Upper lobe of right lung (tissue), 1 donor: Measurements from ENCODE around the gene SENP2. TPM values are rescaled to one million over a fixed set of nuclear protein-coding genes. Genes with fewer than 3 reads are reported as not detected.

ENCODE experiments used
- ATAC-seq: fragments of 200-7000 bp; cut with Tn5 transposase; one replicate; pipeline ENCODE4 v1.9.1; 2020; ENCODE audit warnings: mild to moderate bottlenecking, moderate library complexity
- DNase-seq: peaks from one replicate; pipeline ENCODE4 v3.0.0-alpha.2; 2020
- H3K27ac ChIP-seq: fragments of 200-600 bp; one replicate; pipeline ENCODE4 v1.8.0; 2022
- H3K27me3 ChIP-seq: fragments of 200-600 bp; one replicate; pipeline ENCODE4 v1.8.0; 2022; ENCODE audit warnings: mild to moderate bottlenecking
- H3K36me3 ChIP-seq: fragments of 200-600 bp; one replicate; pipeline ENCODE4 v1.8.0; 2022
- H3K4me1 ChIP-seq: fragments of 200-600 bp; one replicate; pipeline ENCODE4 v1.8.0; 2022
- H3K4me3 ChIP-seq: fragments of 200-600 bp; one replicate; pipeline ENCODE4 v1.8.0; 2022; ENCODE audit warnings: mild to moderate bottlenecking
- H3K9me3 ChIP-seq: fragments of 200-600 bp; one replicate; pipeline ENCODE4 v1.8.0; 2022
- intact Hi-C: fragments of 100-400 bp; cut with DNase I; formaldehyde crosslinking; loops from one replicate; pipeline ENCODE4 v1.11.0; 2022
- total RNA-seq: library from RNA; stranded (reverse); fragmentation: NEBNext Ultra II Directional; extraction: Animal tissue kit (Norgen Biotek cat#: 25700); gene quantifications from one replicate; pipeline ENCODE4 v1.2.1, GENCODE V29; 2021
- TF ChIP-seq, protein P1 (sequence below): fragments of 200-600 bp; IDR thresholded peaks from one replicate; pipeline ENCODE4 v1.8.0; 2022; ENCODE audit warnings: antibody characterized with exemption
- donor health status: DM: no; HTN: yes; CAD: no; lungs with severe emphysema.

The SENP2 gene
- total RNA-seq, 1 donor from 2014 or later = 42.0 TPM

DNA sequence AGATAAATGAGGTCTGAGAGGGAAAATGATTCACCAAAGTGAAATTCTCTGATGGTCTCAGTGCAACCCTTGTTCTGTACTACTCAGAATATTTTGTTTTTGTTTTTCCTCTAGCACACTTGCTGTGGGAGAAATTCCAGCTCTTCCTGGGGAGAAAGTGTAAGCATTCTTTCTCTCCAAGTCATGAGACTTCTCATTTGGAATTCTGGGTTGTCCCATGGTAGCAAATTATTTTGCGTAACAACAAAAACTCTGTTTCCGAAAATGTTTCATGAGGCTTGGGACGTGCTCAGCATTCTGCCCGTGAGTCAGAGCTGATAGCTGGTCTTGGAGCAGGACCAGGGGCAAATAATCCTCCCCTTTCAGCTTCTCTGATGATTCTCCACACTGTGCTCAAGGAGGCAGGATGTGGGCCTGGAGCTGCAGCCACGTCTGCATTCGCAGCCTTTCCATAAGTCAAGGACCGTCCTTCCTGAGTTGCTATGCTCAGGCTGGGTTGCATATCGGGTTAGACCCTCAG, 70.3 kb downstream of the SENP2 start:
- intact Hi-C loops = no loop called here
- H3K36me3 ChIP-seq = no peaks in the 10 kb centered on the region

DNA sequence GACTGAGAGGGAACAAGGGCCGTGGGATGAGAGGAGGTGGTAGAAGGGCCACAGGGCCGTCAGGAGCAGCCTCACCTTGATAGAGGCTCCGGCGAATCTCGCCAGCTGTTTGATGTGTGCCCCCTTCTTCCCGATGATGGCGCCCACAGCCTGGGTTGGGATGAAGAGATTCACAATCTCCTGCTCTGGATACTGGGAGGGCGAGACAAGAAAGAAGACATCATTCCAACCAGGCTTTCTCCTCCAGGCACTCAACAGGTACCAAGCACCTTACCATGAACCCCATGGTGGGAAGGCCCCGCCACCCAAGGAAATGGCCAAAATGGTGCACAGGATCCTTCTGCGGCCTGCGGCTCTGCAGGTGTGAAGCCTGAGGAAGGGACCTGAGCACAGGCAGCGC, 71.1 kb downstream of the SENP2 start:
- intact Hi-C loops = no loop called here

More for the DNA sequence above, 70.3 kb downstream of the SENP2 start:
- Histone ChIP-seq H3K4me3 (no peak overlapping the region), H3K9me3 (no peaks in the 10 kb centered on the region), H3K4me1 (peaks cover 31% of the 10 kb centered on the region), H3K27me3 (no peaks in the 10 kb centered on the region), H3K27ac (peak overlapping the region; percentile 65)
- DNase-seq = no peak
- peak; percentile 8 for ATAC-seq
- TF ChIP-seq, protein P1, sequence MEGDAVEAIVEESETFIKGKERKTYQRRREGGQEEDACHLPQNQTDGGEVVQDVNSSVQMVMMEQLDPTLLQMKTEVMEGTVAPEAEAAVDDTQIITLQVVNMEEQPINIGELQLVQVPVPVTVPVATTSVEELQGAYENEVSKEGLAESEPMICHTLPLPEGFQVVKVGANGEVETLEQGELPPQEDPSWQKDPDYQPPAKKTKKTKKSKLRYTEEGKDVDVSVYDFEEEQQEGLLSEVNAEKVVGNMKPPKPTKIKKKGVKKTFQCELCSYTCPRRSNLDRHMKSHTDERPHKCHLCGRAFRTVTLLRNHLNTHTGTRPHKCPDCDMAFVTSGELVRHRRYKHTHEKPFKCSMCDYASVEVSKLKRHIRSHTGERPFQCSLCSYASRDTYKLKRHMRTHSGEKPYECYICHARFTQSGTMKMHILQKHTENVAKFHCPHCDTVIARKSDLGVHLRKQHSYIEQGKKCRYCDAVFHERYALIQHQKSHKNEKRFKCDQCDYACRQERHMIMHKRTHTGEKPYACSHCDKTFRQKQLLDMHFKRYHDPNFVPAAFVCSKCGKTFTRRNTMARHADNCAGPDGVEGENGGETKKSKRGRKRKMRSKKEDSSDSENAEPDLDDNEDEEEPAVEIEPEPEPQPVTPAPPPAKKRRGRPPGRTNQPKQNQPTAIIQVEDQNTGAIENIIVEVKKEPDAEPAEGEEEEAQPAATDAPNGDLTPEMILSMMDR = no peak

DNA sequence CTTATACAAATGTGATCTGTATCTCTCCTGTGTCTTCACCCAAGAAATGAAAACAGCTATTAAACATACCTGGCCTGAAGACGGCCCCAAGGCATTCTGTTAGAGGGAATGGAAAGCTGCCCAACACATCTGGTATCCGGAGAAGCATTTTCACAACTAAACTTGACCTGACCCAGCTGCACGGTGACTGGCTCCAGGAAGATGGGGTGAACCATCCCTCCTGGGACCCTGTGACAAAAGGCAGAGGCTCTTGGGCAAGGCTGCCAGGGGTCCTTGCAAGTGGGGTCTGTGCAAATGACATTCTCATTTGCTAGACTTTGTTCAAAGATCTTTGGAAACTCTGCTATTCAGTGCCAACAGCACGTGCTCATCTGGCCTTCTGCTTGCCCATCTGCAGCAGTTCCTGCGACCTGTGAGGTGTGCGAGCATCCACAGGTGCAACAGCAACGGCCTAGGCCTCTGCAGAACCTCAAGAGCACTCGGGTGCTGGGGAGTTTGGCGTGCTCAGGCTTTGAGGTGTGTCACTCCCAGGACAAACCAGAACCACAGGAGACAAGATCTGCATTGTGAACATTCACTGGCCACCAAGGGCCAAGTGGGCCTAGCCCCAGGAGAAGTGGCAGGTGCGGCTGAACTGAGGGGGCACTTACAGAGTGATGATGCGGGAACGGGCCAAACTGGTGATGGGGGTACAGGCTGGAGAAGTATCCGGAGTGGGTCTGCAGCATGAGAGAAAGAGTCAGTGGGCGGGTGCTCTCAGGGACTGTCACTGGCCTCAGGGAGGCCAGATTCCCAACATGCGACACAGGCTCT, 71.8 kb downstream of the SENP2 start:
- intact Hi-C loops = no loop called here
- Histone ChIP-seq H3K36me3 (no peaks in the 10 kb centered on the region), H3K27ac (peak overlapping the region; percentile 65), H3K27me3 (no peaks in the 10 kb centered on the region), H3K9me3 (no peaks in the 10 kb centered on the region), H3K4me1 (peaks cover 31% of the 10 kb centered on the region), H3K4me3 (no peak overlapping the region)
- no peak for ATAC-seq
- TF ChIP-seq, protein P1 = no peak
- no peak for DNase-seq

More for the DNA sequence above, 71.1 kb downstream of the SENP2 start:
- Histone ChIP-seq H3K27ac (peak overlapping the region; percentile 65), H3K27me3 (no peaks in the 10 kb centered on the region), H3K4me1 (peaks cover 31% of the 10 kb centered on the region), H3K36me3 (no peaks in the 10 kb centered on the region), H3K9me3 (no peaks in the 10 kb centered on the region), H3K4me3 (no peak overlapping the region)
- no peak for DNase-seq
- TF ChIP-seq, protein P1 = no peak
- ATAC-seq = no peak

DNA sequence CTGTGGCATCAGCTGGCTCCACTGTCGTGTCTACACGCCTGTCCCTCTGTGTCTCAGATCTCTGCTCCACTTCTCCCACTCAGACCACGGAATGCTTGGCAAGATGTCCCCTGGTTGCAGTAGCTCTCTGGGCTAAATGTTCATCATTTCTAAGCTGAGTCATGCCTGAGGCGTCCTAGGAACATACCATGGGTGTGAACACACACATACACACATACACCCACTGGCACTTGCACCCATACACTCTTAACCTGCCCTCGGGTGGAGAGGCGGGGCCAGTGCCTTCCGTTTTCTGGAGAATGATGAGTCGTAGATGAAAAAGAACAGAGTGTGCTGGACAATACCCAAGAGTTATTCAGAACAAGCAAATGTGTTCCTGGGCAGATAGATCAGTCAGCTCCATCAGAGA, 72.4 kb downstream of the SENP2 start:
- TF ChIP-seq, protein P1 = no peak
- H3K36me3 ChIP-seq = no peaks in the 10 kb centered on the region
- H3K27me3 ChIP-seq = no peaks in the 10 kb centered on the region
- no peak overlapping the region for H3K4me3 ChIP-seq
- H3K4me1 ChIP-seq = peaks cover 31% of the 10 kb centered on the region
- DNase-seq = peak; percentile 75
- intact Hi-C loops = no loop called here
- no peaks in the 10 kb centered on the region for H3K9me3 ChIP-seq
- peak overlapping the region; percentile 65 for H3K27ac ChIP-seq
- peak; percentile 78 for ATAC-seq

DNA sequence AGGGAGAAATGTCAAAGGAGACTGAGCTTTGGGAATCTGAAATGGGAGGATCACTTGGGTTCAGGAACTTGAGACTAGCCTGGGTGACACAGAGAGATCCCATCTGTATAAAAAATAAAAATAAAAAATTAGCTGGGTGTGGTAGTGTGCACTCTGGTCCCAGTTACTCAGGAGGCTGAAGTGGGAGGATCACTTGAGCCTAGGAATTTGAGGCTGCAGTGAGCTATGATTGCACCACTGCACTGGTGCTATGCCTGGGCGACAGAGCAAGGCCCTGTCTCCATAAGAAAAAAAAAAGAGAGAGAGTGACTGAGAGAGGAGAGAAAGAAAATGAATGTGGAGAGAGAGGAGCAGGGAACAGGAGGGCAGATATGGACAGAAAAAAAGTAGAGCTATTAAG, 72.8 kb downstream of the SENP2 start:
- DNase-seq = no peak
- Histone ChIP-seq H3K9me3 (no peaks in the 10 kb centered on the region), H3K27ac (peak overlapping the region; percentile 51), H3K4me1 (peaks cover 31% of the 10 kb centered on the region), H3K36me3 (no peaks in the 10 kb centered on the region), H3K27me3 (no peaks in the 10 kb centered on the region), H3K4me3 (no peak overlapping the region)
- TF ChIP-seq, protein P1 = no peak
- intact Hi-C loops = no loop called here
- ATAC-seq = no peak
